ENCODE measurements around the gene PRKAR1B. TPM values are rescaled to one million over a fixed set of nuclear protein-coding genes. Genes with fewer than 3 reads are reported as not detected.

Gene PRKAR1B
- total and polyA plus RNA-seq, 4 experiments from 2014 or later = 6.5 to 16.6 (median 13.7) TPM

- ChIA-PET POLR2A (ENCODE audit: partially characterized antibody) (no interaction called here), CTCF (ENCODE audit: partially characterized antibody) (no interaction called here)
- intact Hi-C loops (cut with micrococcal nuclease) = no loop called here
These were observed 213.4 kb downstream of the PRKAR1B start for GRCh38 chr7:513521-514166.

DNA sequence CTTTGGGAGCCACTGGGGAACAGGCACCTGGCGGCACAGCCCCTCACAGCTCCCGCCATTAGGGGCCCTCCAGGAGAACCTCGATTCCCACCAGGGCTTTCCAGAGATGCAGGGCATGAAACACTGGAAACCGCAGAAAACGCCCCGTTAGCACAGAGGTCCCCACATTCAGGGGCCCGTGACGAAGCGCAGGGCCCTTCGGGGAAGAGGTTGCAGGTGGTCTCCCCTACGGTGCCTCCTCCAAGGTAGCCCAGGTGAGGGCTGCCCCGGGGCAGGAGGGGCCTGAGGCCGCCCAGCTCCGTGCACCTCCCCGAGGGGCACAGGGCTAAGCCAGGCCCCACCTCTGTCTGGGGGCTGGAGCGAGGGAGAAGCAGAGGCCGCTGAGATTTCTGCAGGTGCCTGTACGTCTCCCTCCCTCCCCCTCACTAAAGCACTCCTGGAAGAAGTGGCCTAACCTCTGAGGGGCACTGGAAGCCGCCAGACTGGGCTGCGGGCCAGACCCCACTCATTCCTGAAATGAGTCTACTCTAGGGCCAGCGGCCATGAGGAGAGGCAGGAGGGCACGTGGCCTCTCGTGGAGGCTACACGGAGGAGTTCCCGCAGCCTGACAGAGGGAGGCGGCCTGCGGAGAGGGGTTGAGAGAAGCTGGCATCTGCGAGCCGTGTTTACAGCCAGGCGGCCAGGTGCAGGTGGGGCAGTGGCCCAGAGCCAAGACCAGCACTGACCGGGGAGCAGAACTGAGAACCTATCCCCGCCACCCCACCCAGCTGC is 214.4 kb downstream of the PRKAR1B start:
- H3K27me3 ChIP-seq (ENCODE audit: insufficient read depth, low read length) = no peaks in the 10 kb centered on the region
- no peak overlapping the region for H3K27ac ChIP-seq (ENCODE audit: low read depth, low read length)
- DNase-seq = no peak
- Mint-ChIP-seq H3K4me3 (no peak overlapping the region), H3K27ac (no peak overlapping the region), H3K36me3 (no peaks in the 10 kb centered on the region), H3K4me1 (peaks cover 3 to 9% (median 6%) of the 10 kb centered on the region in 4 donors), H3K9me3 (no peaks in the 10 kb centered on the region), H3K27me3 (peaks cover 20% of the 10 kb centered on the region in 2 donors)
- CTCF ChIA-PET (ENCODE audit: partially characterized antibody) = no interaction called here
- H3K9me3 ChIP-seq (ENCODE audit: control insufficient read depth in 1 of 2, low read length in 2 of 2) = no peaks in the 10 kb centered on the region
- intact Hi-C loops (cut with micrococcal nuclease) = no loop called here
- H3K4me3 ChIP-seq (ENCODE audit: low read length in 2 of 2) = no peak overlapping the region
- POLR2A ChIA-PET (ENCODE audit: partially characterized antibody) = no interaction called here
- no peaks in the 10 kb centered on the region for H3K36me3 ChIP-seq (ENCODE audit: insufficient read depth, low read length)
- no peaks in the 10 kb centered on the region for H3K4me1 ChIP-seq (ENCODE audit: insufficient read depth, low read length)

More at GRCh38 chr7:513521-514166, 213.4 kb downstream of the PRKAR1B start:
- Histone ChIP-seq H3K4me1 (ENCODE audit: insufficient read depth, low read length) (peaks cover 3% of the 10 kb centered on the region), H3K36me3 (ENCODE audit: insufficient read depth, low read length) (no peaks in the 10 kb centered on the region), H3K4me3 (ENCODE audit: low read length in 2 of 2) (no peak overlapping the region), H3K9me3 (ENCODE audit: control insufficient read depth in 1 of 2, low read length in 2 of 2) (no peaks in the 10 kb centered on the region), H3K27ac (ENCODE audit: low read depth, low read length) (no peak overlapping the region), H3K27me3 (ENCODE audit: insufficient read depth, low read length) (no peaks in the 10 kb centered on the region)
- Mint-ChIP-seq H3K4me1 (peaks cover 8 to 16% (median 11%) of the 10 kb centered on the region in 4 donors), H3K27ac (peak overlapping the region in 1 of 7 donors; percentile 39), H3K4me3 (no peak overlapping the region), H3K9me3 (no peaks in the 10 kb centered on the region), H3K36me3 (no peaks in the 10 kb centered on the region), H3K27me3 (peaks cover 21 to 25% of the 10 kb centered on the region in 2 donors)
- no peak for DNase-seq

DNA sequence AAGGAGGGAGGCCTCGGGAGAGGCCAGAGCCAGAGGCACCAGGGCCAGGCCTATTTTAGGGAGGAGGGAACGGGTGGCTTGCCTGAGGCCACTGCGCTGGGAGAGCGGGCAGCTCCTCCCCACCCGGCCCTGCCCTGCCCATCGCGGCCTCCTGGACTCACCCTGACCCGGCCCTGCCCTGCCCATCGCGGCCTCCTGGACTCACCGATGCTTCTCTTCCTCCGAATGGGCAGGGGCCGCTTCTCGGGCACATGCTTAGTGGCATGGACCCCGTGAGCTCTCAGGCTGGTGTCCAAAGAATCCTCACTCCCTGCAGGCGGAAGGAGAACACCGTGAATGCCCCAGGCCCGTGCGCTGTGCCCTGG is 215.0 kb downstream of the PRKAR1B start:
- intact Hi-C loops (cut with micrococcal nuclease) = no loop called here

GRCh38 chr7:511476-512145 is 215.5 kb downstream of the PRKAR1B start:
- intact Hi-C loops (cut with micrococcal nuclease) = no loop called here

More for the DNA sequence above, 215.0 kb downstream of the PRKAR1B start:
- peaks cover 18 to 20% of the 10 kb centered on the region in 2 donors for H3K27me3 Mint-ChIP-seq
- peaks cover 1 to 7% (median 4%) of the 10 kb centered on the region in 4 donors for H3K4me1 Mint-ChIP-seq
- Histone ChIP-seq H3K9me3 (ENCODE audit: control insufficient read depth in 1 of 2, low read length in 2 of 2) (no peaks in the 10 kb centered on the region), H3K27ac (ENCODE audit: low read depth, low read length) (no peak overlapping the region), H3K4me3 (ENCODE audit: low read length in 2 of 2) (no peak overlapping the region), H3K36me3 (ENCODE audit: insufficient read depth, low read length) (no peaks in the 10 kb centered on the region), H3K27me3 (ENCODE audit: insufficient read depth, low read length) (no peaks in the 10 kb centered on the region), H3K4me1 (ENCODE audit: insufficient read depth, low read length) (no peaks in the 10 kb centered on the region)
- POLR2A ChIA-PET (ENCODE audit: partially characterized antibody) = no interaction called here
- CTCF ChIA-PET (ENCODE audit: partially characterized antibody) = no interaction called here
- H3K4me3 Mint-ChIP-seq = no peak overlapping the region
- DNase-seq = no peak
- no peak overlapping the region for H3K27ac Mint-ChIP-seq
- no peaks in the 10 kb centered on the region for H3K9me3 Mint-ChIP-seq
- H3K36me3 Mint-ChIP-seq = no peaks in the 10 kb centered on the region

GRCh38 chr7:510782-511281 is 216.2 kb downstream of the PRKAR1B start:
- CTCF ChIA-PET (ENCODE audit: partially characterized antibody) = no interaction called here
- intact Hi-C loops (cut with micrococcal nuclease) = no loop called here
- H3K27me3 Mint-ChIP-seq = peaks cover 13 to 15% of the 10 kb centered on the region in 2 donors

More at GRCh38 chr7:511476-512145, 215.5 kb downstream of the PRKAR1B start:
- peaks cover 18 to 20% of the 10 kb centered on the region in 2 donors for H3K27me3 Mint-ChIP-seq
- Histone ChIP-seq H3K9me3 (ENCODE audit: control insufficient read depth in 1 of 2, low read length in 2 of 2) (no peaks in the 10 kb centered on the region), H3K27ac (ENCODE audit: low read depth, low read length) (no peak overlapping the region), H3K36me3 (ENCODE audit: insufficient read depth, low read length) (no peaks in the 10 kb centered on the region), H3K4me1 (ENCODE audit: insufficient read depth, low read length) (no peaks in the 10 kb centered on the region), H3K4me3 (ENCODE audit: low read length in 2 of 2) (no peak overlapping the region), H3K27me3 (ENCODE audit: insufficient read depth, low read length) (no peaks in the 10 kb centered on the region)
- no peak overlapping the region for H3K4me3 Mint-ChIP-seq
- POLR2A ChIA-PET (ENCODE audit: partially characterized antibody) = no interaction called here
- H3K27ac Mint-ChIP-seq = no peak overlapping the region
- no peaks in the 10 kb centered on the region for H3K36me3 Mint-ChIP-seq
- CTCF ChIA-PET (ENCODE audit: partially characterized antibody) = no interaction called here
- H3K4me1 Mint-ChIP-seq = peaks cover 1 to 7% (median 4%) of the 10 kb centered on the region in 4 donors
- no peak for DNase-seq
- no peaks in the 10 kb centered on the region for H3K9me3 Mint-ChIP-seq

GRCh38 chr7:510131-510481 is 217.0 kb downstream of the PRKAR1B start:
- Mint-ChIP-seq H3K27me3 (peaks cover 7 to 11% of the 10 kb centered on the region in 2 donors), H3K4me3 (no peak overlapping the region), H3K9me3 (no peaks in the 10 kb centered on the region), H3K4me1 (peaks cover 0 to 7% (median under 1%) of the 10 kb centered on the region in 4 donors), H3K36me3 (no peaks in the 10 kb centered on the region), H3K27ac (no peak overlapping the region)
- no peak for DNase-seq
- ChIA-PET POLR2A (ENCODE audit: partially characterized antibody) (no interaction called here), CTCF (ENCODE audit: partially characterized antibody) (no interaction called here)
- intact Hi-C loops (cut with micrococcal nuclease) = no loop called here
- Histone ChIP-seq H3K27ac (ENCODE audit: low read depth, low read length) (no peak overlapping the region), H3K4me1 (ENCODE audit: insufficient read depth, low read length) (no peaks in the 10 kb centered on the region), H3K36me3 (ENCODE audit: insufficient read depth, low read length) (no peaks in the 10 kb centered on the region), H3K4me3 (ENCODE audit: low read length in 2 of 2) (no peak overlapping the region), H3K27me3 (ENCODE audit: insufficient read depth, low read length) (no peaks in the 10 kb centered on the region), H3K9me3 (ENCODE audit: control insufficient read depth in 1 of 2, low read length in 2 of 2) (no peaks in the 10 kb centered on the region)

More at GRCh38 chr7:510782-511281, 216.2 kb downstream of the PRKAR1B start:
- Histone ChIP-seq H3K4me1 (ENCODE audit: insufficient read depth, low read length) (no peaks in the 10 kb centered on the region), H3K36me3 (ENCODE audit: insufficient read depth, low read length) (no peaks in the 10 kb centered on the region), H3K9me3 (ENCODE audit: control insufficient read depth in 1 of 2, low read length in 2 of 2) (no peaks in the 10 kb centered on the region), H3K27me3 (ENCODE audit: insufficient read depth, low read length) (no peaks in the 10 kb centered on the region), H3K4me3 (ENCODE audit: low read length in 2 of 2) (no peak overlapping the region), H3K27ac (ENCODE audit: low read depth, low read length) (no peak overlapping the region)
- Mint-ChIP-seq H3K9me3 (no peaks in the 10 kb centered on the region), H3K4me3 (no peak overlapping the region), H3K36me3 (no peaks in the 10 kb centered on the region), H3K27ac (no peak overlapping the region), H3K4me1 (peaks cover 0 to 7% (median under 1%) of the 10 kb centered on the region in 4 donors)
- no peak for DNase-seq
- POLR2A ChIA-PET (ENCODE audit: partially characterized antibody) = no interaction called here

- Histone ChIP-seq H3K4me3 (ENCODE audit: low read length in 2 of 2) (no peak overlapping the region), H3K4me1 (ENCODE audit: insufficient read depth, low read length) (no peaks in the 10 kb centered on the region), H3K9me3 (ENCODE audit: control insufficient read depth in 1 of 2, low read length in 2 of 2) (no peaks in the 10 kb centered on the region), H3K36me3 (ENCODE audit: insufficient read depth, low read length) (no peaks in the 10 kb centered on the region), H3K27me3 (ENCODE audit: insufficient read depth, low read length) (no peaks in the 10 kb centered on the region), H3K27ac (ENCODE audit: low read depth, low read length) (no peak overlapping the region)
- POLR2A ChIA-PET (ENCODE audit: partially characterized antibody) = no interaction called here
- CTCF ChIA-PET (ENCODE audit: partially characterized antibody) = no interaction called here
- H3K4me1 Mint-ChIP-seq = peaks cover 0 to 7% (median under 1%) of the 10 kb centered on the region in 4 donors
- H3K27me3 Mint-ChIP-seq = peaks cover 6 to 8% of the 10 kb centered on the region in 2 donors
- H3K4me3 Mint-ChIP-seq = no peak overlapping the region
- no peak for DNase-seq
- H3K9me3 Mint-ChIP-seq = no peaks in the 10 kb centered on the region
- intact Hi-C loops (cut with micrococcal nuclease) = no loop called here
- H3K36me3 Mint-ChIP-seq = no peaks in the 10 kb centered on the region
- H3K27ac Mint-ChIP-seq = no peak overlapping the region
These were observed 217.5 kb downstream of the PRKAR1B start for GRCh38 chr7:509426-510130.

All from CD4-positive, alpha-beta memory T cell (primary cell).